ENCODE results near the gene IFFO2. TPM values are rescaled to one million over a fixed set of nuclear protein-coding genes. Genes with fewer than 3 reads are reported as not detected.
"Not testable (repeated sequence)": the region's sequence is repeated elsewhere in the genome, so short reads cannot be mapped to it uniquely, and the experiment has no call there.

Gene IFFO2
- total RNA-seq, 4 donors from 2014 or later = 25.8 to 88.8 (median 52.7) TPM

GRCh38 chr1:18874036-18874435 lies 82.4 kb downstream of the IFFO2 start:
- 85 to 92% methylated on average over 3 to 4 of the region's 6 CpGs for WGBS, 2 donors
- Histone ChIP-seq H3K4me3 (no peak overlapping the region), H3K27me3 (peaks cover 0 to 1% (median 0%) of the 10 kb centered on the region in 4 donors), H3K4me1 (peaks cover 0 to 11% (median 0%) of the 10 kb centered on the region in 3 donors), H3K9me3 (no peaks in the 10 kb centered on the region), H3K27ac (no peak overlapping the region), H3K36me3 (peaks cover 0 to 64% (median 0%) of the 10 kb centered on the region in 3 donors)
- no peak for TF ChIP-seq POLR2A (IDR thresholded peaks at IDR 0.05)
- TF ChIP-seq, protein P1, sequence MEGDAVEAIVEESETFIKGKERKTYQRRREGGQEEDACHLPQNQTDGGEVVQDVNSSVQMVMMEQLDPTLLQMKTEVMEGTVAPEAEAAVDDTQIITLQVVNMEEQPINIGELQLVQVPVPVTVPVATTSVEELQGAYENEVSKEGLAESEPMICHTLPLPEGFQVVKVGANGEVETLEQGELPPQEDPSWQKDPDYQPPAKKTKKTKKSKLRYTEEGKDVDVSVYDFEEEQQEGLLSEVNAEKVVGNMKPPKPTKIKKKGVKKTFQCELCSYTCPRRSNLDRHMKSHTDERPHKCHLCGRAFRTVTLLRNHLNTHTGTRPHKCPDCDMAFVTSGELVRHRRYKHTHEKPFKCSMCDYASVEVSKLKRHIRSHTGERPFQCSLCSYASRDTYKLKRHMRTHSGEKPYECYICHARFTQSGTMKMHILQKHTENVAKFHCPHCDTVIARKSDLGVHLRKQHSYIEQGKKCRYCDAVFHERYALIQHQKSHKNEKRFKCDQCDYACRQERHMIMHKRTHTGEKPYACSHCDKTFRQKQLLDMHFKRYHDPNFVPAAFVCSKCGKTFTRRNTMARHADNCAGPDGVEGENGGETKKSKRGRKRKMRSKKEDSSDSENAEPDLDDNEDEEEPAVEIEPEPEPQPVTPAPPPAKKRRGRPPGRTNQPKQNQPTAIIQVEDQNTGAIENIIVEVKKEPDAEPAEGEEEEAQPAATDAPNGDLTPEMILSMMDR (IDR thresholded peaks at IDR 0.05) = no peak
- intact Hi-C loops (cut with DNase I) = no loop called here
- no peak for DNase-seq

- H3K4me1 ChIP-seq = peaks cover 0 to 10% (median 0%) of the 10 kb centered on the region in 3 donors
- DNase-seq = no peak
- H3K4me3 ChIP-seq = no peak overlapping the region
- H3K36me3 ChIP-seq = peaks cover 0 to 58% (median 0%) of the 10 kb centered on the region in 3 donors
- intact Hi-C loops (cut with DNase I) = no loop called here
- TF ChIP-seq, protein P1 (IDR thresholded peaks at IDR 0.05) = no peak
- no peak for TF ChIP-seq POLR2A (IDR thresholded peaks at IDR 0.05)
- H3K27ac ChIP-seq = no peak overlapping the region
- H3K9me3 ChIP-seq = no peaks in the 10 kb centered on the region
- whole genome bisulfite sequencing, 2 donors = 78% methylated on average over 5 of the region's 8 CpGs; no CpG with 5 or more reads in 1 of the 2 donors
- H3K27me3 ChIP-seq = peaks cover 0 to 16% (median 0%) of the 10 kb centered on the region in 4 donors
These were observed 84.3 kb downstream of the IFFO2 start for GRCh38 chr1:18872071-18872611.

GRCh38 chr1:18871401-18872070 lies 84.9 kb downstream of the IFFO2 start:
- WGBS, 2 donors = 80 to 100% methylated on average over 1 to 2 of the region's 7 CpGs
- TF ChIP-seq POLR2A (IDR thresholded peaks at IDR 0.05) = no peak
- TF ChIP-seq, protein P1 (IDR thresholded peaks at IDR 0.05) = no peak
- DNase-seq = no peak

DNA sequence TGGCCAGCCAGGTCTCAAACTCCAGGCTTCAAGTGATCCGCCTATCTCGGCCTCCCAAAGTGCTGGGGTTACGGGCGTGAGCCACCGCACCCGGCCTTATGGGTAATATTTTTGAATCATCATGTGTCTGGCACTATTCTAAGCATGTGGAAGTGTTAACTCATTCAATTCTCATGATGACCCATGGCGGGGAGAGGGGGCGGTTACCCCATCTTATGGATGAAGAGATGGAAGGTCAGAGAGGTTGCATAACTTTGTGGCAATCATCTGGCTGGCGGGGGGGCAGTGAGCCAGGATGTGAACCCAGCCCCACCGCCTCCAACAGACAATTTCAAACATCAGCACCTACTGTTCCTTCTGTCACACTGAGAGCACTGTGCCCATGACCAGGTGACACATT lies 85.5 kb downstream of the IFFO2 start:
- H3K27ac ChIP-seq = no peak overlapping the region
- DNase-seq = no peak
- WGBS, 2 donors = 73 to 93% methylated on average over 7 to 10 of the region's 10 CpGs
- H3K27me3 ChIP-seq = peaks cover 0 to 21% (median 0%) of the 10 kb centered on the region in 4 donors
- H3K9me3 ChIP-seq = no peaks in the 10 kb centered on the region
- TF ChIP-seq POLR2A (IDR thresholded peaks at IDR 0.05) = no peak
- TF ChIP-seq, protein P1 (IDR thresholded peaks at IDR 0.05) = no peak
- peaks cover 0 to 10% (median 0%) of the 10 kb centered on the region in 3 donors for H3K4me1 ChIP-seq
- intact Hi-C loops (cut with DNase I) = no loop called here
- H3K36me3 ChIP-seq = peaks cover 0 to 46% (median 0%) of the 10 kb centered on the region in 3 donors
- H3K4me3 ChIP-seq = no peak overlapping the region

More at GRCh38 chr1:18871401-18872070, 84.9 kb downstream of the IFFO2 start:
- intact Hi-C loops (cut with DNase I) = no loop called here
- Histone ChIP-seq H3K9me3 (no peaks in the 10 kb centered on the region), H3K4me3 (no peak overlapping the region), H3K4me1 (peaks cover 0 to 10% (median 0%) of the 10 kb centered on the region in 3 donors), H3K27me3 (peaks cover 0 to 17% (median 0%) of the 10 kb centered on the region in 4 donors), H3K27ac (no peak overlapping the region), H3K36me3 (peaks cover 0 to 52% (median 0%) of the 10 kb centered on the region in 3 donors)

DNA sequence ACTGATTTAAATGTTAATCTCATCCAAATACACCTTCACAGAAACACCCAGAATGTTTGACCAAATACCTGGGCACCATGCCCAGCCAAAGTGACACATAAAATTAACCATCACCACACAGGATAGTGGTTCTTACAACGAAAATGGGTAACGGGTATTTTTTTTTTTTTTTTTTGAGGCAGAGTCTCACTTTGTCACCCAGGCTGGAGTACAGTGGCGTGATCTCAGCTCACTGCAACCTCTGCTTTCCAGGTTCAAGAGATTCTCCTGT lies 85.9 kb downstream of the IFFO2 start:
- intact Hi-C loops (cut with DNase I); H3K4me3 ChIP-seq; H3K27ac ChIP-seq; H3K4me1 ChIP-seq; H3K9me3 ChIP-seq; DNase-seq: not testable (repeated sequence)
- peaks cover 0 to 26% (median 0%) of the 10 kb centered on the region in 4 donors for H3K27me3 ChIP-seq
- 54 to 65% methylated on average over 3 of the region's 3 CpGs for WGBS, 2 donors
- peaks cover 0 to 44% (median 0%) of the 10 kb centered on the region in 3 donors for H3K36me3 ChIP-seq

All from esophagus squamous epithelium (tissue), 5 donors.